ENCODE results near the gene CTCF.

- TF ChIP-seq CTCF (IDR thresholded peaks at IDR 0.05 in 8 of 11, conservative IDR thresholded peaks at IDR 0.05 in 3 of 11) = no peak
- TF ChIP-seq POLR2A (IDR thresholded peaks at IDR 0.05) = no peak
Observed at GRCh38 chr16:67598527-67598926, 36.2 kb downstream of the CTCF start.

All from spleen (tissue), 7 donors.